ENCODE measurements around the gene EPHB1. TPM values are rescaled to one million over a fixed set of nuclear protein-coding genes. Genes with fewer than 3 reads are reported as not detected.

The EPHB1 gene
- total and polyA plus RNA-seq, 8 donors: 0.02 to 1.4 (median 0.43) TPM

DNA sequence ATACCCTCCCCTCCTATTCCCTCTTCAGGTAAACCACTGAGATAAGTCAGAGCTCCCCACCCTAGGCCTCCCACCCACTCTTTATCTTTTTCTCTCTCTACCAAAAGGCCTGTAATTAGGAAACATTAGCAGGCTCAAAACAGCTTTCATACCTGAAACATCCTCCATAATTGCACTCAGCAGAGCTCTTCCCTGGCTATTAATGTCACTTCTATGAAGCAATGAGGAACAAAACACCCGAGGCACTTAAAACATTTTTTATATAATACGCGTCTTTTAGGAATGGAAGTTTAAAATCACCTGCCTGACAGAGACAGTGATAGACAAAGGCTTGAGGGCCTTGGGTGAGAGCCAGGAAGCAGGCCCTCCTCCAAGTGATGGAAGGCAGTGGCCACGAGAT, 138.9 kb downstream of the EPHB1 start:
- intact Hi-C loops (cut with DNase I): no loop called here
- DNase-seq (no peak), FAIRE-seq (no peak), ATAC-seq (no peak)
- Histone ChIP-seq H3K4me3 (no peak overlapping the region), H3K27ac (no peak overlapping the region), H3K27me3 (no peaks in the 10 kb centered on the region), H3K36me3 (no peaks in the 10 kb centered on the region), H3K9me3 (no peaks in the 10 kb centered on the region), H3K4me1 (no peaks in the 10 kb centered on the region)
- whole genome bisulfite sequencing, 2 donors: 55 to 66% methylated on average over 4 of the region's 4 CpGs
- TF ChIP-seq, protein P1, sequence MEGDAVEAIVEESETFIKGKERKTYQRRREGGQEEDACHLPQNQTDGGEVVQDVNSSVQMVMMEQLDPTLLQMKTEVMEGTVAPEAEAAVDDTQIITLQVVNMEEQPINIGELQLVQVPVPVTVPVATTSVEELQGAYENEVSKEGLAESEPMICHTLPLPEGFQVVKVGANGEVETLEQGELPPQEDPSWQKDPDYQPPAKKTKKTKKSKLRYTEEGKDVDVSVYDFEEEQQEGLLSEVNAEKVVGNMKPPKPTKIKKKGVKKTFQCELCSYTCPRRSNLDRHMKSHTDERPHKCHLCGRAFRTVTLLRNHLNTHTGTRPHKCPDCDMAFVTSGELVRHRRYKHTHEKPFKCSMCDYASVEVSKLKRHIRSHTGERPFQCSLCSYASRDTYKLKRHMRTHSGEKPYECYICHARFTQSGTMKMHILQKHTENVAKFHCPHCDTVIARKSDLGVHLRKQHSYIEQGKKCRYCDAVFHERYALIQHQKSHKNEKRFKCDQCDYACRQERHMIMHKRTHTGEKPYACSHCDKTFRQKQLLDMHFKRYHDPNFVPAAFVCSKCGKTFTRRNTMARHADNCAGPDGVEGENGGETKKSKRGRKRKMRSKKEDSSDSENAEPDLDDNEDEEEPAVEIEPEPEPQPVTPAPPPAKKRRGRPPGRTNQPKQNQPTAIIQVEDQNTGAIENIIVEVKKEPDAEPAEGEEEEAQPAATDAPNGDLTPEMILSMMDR (IDR thresholded peaks at IDR 0.05): no peak

DNA sequence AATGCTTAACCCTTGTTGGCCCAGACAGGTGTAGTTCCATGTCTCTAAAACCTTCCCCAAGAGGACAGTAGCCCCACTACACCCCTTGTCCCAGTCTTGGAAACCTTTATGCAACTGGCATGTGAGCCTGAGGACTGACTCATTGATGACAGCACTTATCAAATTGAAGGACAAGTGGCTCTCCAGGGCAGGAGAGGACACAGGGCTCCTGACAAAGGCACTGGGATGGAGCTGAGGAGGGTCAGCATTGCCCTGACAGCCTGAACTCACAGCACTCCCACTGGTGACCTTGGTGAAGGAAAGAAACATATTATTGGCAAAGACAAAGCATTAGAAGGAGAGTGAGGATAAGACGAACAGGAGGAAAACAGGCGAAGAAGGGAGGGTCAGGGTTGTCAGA, 139.9 kb downstream of the EPHB1 start:
- ATAC-seq (no peak), FAIRE-seq (no peak), DNase-seq (no peak)
- Histone ChIP-seq H3K27ac (no peak overlapping the region), H3K27me3 (no peaks in the 10 kb centered on the region), H3K36me3 (no peaks in the 10 kb centered on the region), H3K4me3 (no peak overlapping the region), H3K4me1 (no peaks in the 10 kb centered on the region), H3K9me3 (no peaks in the 10 kb centered on the region)
- 58 to 64% methylated on average over 2 of the region's 2 CpGs for WGBS, 2 donors
- TF ChIP-seq, protein P1 (IDR thresholded peaks at IDR 0.05): no peak
- intact Hi-C loops (cut with DNase I): no loop called here

DNA sequence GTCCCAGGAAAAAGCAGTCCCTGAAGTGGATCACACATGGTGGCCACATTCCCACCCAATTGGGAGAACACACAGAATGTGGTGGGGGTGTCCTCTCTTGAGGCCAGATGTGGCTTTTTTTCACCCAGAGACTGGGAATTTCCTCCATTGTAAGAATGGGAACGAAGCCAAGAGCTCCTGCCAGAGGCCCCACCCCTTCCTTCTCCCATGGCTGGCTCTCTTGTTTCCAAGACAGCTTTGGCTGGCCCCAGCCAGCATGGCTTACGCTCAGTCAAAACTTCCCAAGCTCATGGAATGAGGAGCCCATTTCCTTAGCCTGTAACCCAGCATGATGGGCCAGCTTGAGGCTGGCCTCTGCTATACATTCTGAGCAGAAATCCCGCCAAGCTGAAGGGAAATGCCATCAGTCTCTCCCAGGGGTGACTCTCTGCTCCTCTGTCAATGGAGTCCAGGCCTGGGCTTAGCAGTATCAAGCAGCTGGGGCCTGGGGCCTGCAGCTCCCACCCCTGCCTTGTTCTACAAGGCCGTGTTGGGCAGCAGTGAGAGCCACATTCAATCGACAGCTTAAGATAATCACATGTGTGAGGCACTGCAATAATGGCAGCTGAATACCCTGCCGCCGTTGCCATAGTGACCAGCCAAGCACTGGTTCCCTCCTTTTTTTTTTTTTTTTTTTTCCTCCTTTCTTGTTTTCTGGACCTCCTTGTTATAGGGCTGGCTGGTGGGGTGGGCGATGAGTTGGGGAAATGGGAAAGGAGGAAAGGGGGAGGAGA, 142.4 kb downstream of the EPHB1 start:
- Histone ChIP-seq H3K4me1 (no peaks in the 10 kb centered on the region), H3K27me3 (no peaks in the 10 kb centered on the region), H3K27ac (no peak overlapping the region), H3K4me3 (no peak overlapping the region), H3K36me3 (no peaks in the 10 kb centered on the region), H3K9me3 (no peaks in the 10 kb centered on the region)
- ATAC-seq: no peak
- no peak for FAIRE-seq
- no peak for DNase-seq
- TF ChIP-seq, protein P1 (IDR thresholded peaks at IDR 0.05): no peak
- intact Hi-C loops (cut with DNase I): no loop called here
- WGBS, 2 donors: 54 to 63% methylated on average over 8 of the region's 8 CpGs

DNA sequence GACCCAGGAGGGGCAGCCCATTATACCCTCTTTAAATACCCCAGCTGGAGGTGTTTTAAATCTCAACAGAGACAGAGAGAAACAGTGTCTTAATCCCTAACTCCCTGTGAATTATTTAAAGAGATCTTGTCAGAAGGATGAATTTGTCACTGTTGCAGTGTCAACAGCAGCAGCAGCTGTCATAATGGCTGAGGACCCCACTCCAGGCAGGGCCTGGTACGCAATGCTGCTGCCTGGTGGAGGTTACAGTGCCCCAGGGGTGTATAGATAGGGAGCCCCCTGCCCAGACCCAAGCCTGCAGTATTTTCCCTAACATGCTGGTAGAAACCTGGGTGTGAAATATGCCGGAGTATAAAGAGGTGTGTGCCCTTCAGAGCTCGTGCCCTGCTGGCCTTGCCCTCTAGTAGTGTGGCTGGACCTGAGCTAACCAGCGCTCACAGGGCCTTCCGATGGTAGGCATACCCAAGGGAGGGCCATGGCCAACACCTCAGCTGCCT, 143.0 kb downstream of the EPHB1 start:
- Histone ChIP-seq H3K27ac (no peak overlapping the region), H3K4me3 (no peak overlapping the region), H3K4me1 (no peaks in the 10 kb centered on the region), H3K9me3 (no peaks in the 10 kb centered on the region), H3K36me3 (no peaks in the 10 kb centered on the region), H3K27me3 (no peaks in the 10 kb centered on the region)
- DNase-seq (no peak), FAIRE-seq (no peak), ATAC-seq (no peak)
- intact Hi-C loops (cut with DNase I): no loop called here
- TF ChIP-seq, protein P1 (IDR thresholded peaks at IDR 0.05): no peak
- 81 to 90% methylated on average over 5 of the region's 5 CpGs for WGBS, 2 donors

DNA sequence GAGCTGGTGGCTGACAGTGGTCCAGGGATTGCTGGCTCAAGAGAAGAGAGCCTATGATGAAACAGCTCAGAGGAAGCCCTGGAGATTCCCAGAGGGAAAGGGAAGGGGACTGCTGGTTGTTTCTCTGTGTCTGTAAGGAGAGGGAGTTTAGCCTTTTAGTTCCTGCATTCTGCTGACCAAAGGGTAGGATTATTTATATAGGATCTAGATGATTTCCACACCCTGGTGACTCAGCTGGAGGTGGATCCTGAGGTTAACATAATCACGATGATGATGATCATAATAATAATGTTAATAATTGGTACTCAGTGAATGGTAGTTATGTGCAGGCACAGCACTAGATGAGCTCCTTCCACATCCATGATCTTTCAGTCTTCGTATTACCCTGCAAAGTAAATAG, 144.9 kb downstream of the EPHB1 start:
- Histone ChIP-seq H3K4me1 (no peaks in the 10 kb centered on the region), H3K27ac (no peak overlapping the region), H3K9me3 (no peaks in the 10 kb centered on the region), H3K27me3 (no peaks in the 10 kb centered on the region), H3K4me3 (no peak overlapping the region), H3K36me3 (no peaks in the 10 kb centered on the region)
- DNase-seq: no peak
- 58 to 68% methylated on average over 2 of the region's 2 CpGs for WGBS, 2 donors
- TF ChIP-seq, protein P1 (IDR thresholded peaks at IDR 0.05): no peak
- intact Hi-C loops (cut with DNase I): no loop called here
- no peak for FAIRE-seq
- ATAC-seq: no peak
